SK-N-SH treated with all-trans-retinoic acid at 6 μM for 48 hours (cell line): ENCODE measurements around the gene PSTK.

Experiments used
- ARNTL ChIP-seq: fragments of 450-650 bp; formaldehyde crosslinking; IDR thresholded peaks from 2 replicates; pipeline ENCODE4 v1.5.0; 2020; ENCODE audit warnings: low read depth, mild to moderate bottlenecking, moderate library complexity, borderline replicate concordance
- CREB5 ChIP-seq: fragments of 250-450 bp; sonication (Bioruptor Pico); IDR thresholded peaks from 2 replicates; pipeline ENCODE4 v1.5.1; 2020; ENCODE audit warnings: low read depth, mild to moderate bottlenecking, moderate library complexity
- ESRRG ChIP-seq: fragments of 250-450 bp; sonication (Bioruptor Pico); IDR thresholded peaks from 2 replicates; pipeline ENCODE4 v1.6.1; 2021; ENCODE audit warnings: mild to moderate bottlenecking
- ISL1 ChIP-seq: fragments of 250-450 bp; sonication (Bioruptor Pico); IDR thresholded peaks from 2 replicates; pipeline ENCODE4 v2.1.2; 2022; ENCODE audit warnings: mild to moderate bottlenecking, moderate library complexity
- OSR1 ChIP-seq: fragments of 250-450 bp; sonication (Bioruptor Pico); IDR thresholded peaks from 2 replicates; pipeline ENCODE4 v1.8.0; 2022; ENCODE audit warnings: moderate library complexity, mild to moderate bottlenecking, inconsistent platforms
- RARB ChIP-seq: fragments of 250-450 bp; sonication (Bioruptor Pico); IDR thresholded peaks from 2 replicates; pipeline ENCODE4 v1.8.0; 2021; ENCODE audit warnings: mild to moderate bottlenecking, moderate library complexity
- SNAI2 ChIP-seq: fragments of 250-450 bp; sonication (Bioruptor Pico); IDR thresholded peaks from 2 replicates; pipeline ENCODE4 v1.5.0; 2020; ENCODE audit warnings: mild to moderate bottlenecking, moderate library complexity
- TSHZ2 ChIP-seq: fragments of 250-450 bp; sonication (Bioruptor Pico); IDR thresholded peaks from 2 replicates; pipeline ENCODE4 v1.5.0; 2020; ENCODE audit warnings: mild to moderate bottlenecking, moderate library complexity
- ZFP3 ChIP-seq: fragments of 250-450 bp; sonication (Bioruptor Pico); IDR thresholded peaks from 2 replicates; pipeline ENCODE4 v1.5.0; 2020; ENCODE audit warnings: mild to moderate bottlenecking, moderate library complexity
- ZNF70 ChIP-seq: fragments of 450-650 bp; formaldehyde crosslinking; IDR thresholded peaks from 2 replicates; pipeline ENCODE4 v1.5.0; 2020; ENCODE audit warnings: mild to moderate bottlenecking, moderate library complexity
- ZNF8 ChIP-seq: fragments of 450-650 bp; formaldehyde crosslinking; IDR thresholded peaks from 2 replicates; pipeline ENCODE4 v1.5.0; 2020; ENCODE audit warnings: mild to moderate bottlenecking, moderate library complexity
- TF ChIP-seq, protein P1 (sequence below): fragments of 250-450 bp; sonication (Bioruptor Pico); IDR thresholded peaks from 2 replicates; pipeline ENCODE4 v1.8.0; 2020; ENCODE audit warnings: mild to moderate bottlenecking, moderate library complexity, borderline replicate concordance

DNA sequence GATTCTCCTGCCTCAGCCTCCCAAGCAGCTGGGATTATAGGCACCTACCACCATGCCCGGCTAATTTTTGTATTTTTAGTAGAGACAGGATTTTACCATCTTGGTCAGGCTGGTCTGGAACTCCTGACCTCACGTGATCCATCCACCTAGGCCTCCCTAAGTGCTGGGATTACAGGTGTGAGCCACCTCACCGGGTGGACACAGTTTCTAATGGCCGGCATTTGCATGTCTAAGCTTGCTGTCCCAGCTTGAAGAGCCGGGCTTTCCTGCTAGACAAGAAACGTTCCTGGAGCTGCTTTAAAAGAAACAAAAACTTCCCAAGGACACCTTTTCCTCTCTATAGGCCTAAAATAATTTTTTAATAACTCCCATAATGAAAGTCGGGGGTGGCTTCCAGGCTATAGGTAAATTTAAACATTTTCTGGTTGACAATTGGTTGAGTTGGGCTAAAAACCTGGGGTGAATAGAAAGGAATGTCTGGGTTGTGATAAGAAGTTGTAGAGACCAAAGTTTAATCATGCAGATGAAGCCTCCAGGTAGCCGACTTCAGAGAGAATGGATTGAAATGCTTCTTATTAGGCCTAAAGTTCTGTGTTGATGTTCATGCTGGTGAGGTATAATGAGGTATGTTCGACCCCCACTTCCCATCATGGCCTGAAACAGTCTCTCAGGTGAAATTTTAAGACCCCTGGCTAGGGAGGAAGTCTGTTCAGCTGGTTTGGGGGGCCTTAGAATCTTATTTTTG is 37.4 kb downstream of the PSTK start:
- TF ChIP-seq ARNTL (CRISPR knock-in tag) (no peak), ESRRG (CRISPR knock-in tag) (no peak), RARB (CRISPR knock-in tag) (no peak), ZFP3 (CRISPR knock-in tag) (no peak), ZNF8 (CRISPR knock-in tag) (no peak), ISL1 (no peak), CREB5 (CRISPR knock-in tag) (no peak), TSHZ2 (CRISPR knock-in tag) (no peak), ZNF70 (CRISPR knock-in tag) (no peak), SNAI2 (CRISPR knock-in tag) (no peak), OSR1 (CRISPR knock-in tag) (no peak)
- TF ChIP-seq, protein P1, sequence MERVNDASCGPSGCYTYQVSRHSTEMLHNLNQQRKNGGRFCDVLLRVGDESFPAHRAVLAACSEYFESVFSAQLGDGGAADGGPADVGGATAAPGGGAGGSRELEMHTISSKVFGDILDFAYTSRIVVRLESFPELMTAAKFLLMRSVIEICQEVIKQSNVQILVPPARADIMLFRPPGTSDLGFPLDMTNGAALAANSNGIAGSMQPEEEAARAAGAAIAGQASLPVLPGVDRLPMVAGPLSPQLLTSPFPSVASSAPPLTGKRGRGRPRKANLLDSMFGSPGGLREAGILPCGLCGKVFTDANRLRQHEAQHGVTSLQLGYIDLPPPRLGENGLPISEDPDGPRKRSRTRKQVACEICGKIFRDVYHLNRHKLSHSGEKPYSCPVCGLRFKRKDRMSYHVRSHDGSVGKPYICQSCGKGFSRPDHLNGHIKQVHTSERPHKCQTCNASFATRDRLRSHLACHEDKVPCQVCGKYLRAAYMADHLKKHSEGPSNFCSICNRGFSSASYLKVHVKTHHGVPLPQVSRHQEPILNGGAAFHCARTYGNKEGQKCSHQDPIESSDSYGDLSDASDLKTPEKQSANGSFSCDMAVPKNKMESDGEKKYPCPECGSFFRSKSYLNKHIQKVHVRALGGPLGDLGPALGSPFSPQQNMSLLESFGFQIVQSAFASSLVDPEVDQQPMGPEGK (CRISPR knock-in tag): no peak
